Osteocyte (in vitro differentiated cells): ENCODE results near the gene WDR88. TPM values are rescaled to one million over a fixed set of nuclear protein-coding genes. Genes with fewer than 3 reads are reported as not detected.

Source experiments
- DNase-seq: peaks from one replicate; pipeline ENCODE4 v3.0.0; 2021; ENCODE audit warnings: mixed read lengths; ENCODE audit not compliant: unreplicated experiment; ENCODE audit errors: extremely low spot score
- H3K27ac Mint-ChIP-seq: one replicate; pipeline ENCODE4 v1.8.0; 2021; ENCODE audit warnings: mild to moderate bottlenecking, mixed read lengths; ENCODE audit not compliant: unreplicated experiment
- H3K27me3 Mint-ChIP-seq: one replicate; pipeline ENCODE4 v1.8.0; 2021; ENCODE audit warnings: mixed read lengths; ENCODE audit not compliant: unreplicated experiment
- H3K36me3 Mint-ChIP-seq: one replicate; pipeline ENCODE4 v1.8.0; 2021; ENCODE audit warnings: mixed read lengths; ENCODE audit not compliant: unreplicated experiment
- H3K4me1 Mint-ChIP-seq: one replicate; pipeline ENCODE4 v1.8.0; 2021; ENCODE audit warnings: mixed read lengths; ENCODE audit not compliant: unreplicated experiment
- H3K4me3 Mint-ChIP-seq: one replicate; pipeline ENCODE4 v1.8.0; 2021; ENCODE audit warnings: mild to moderate bottlenecking, moderate library complexity, mixed read lengths; ENCODE audit not compliant: unreplicated experiment
- H3K9me3 Mint-ChIP-seq: one replicate; pipeline ENCODE4 v1.8.0; 2021; ENCODE audit warnings: mixed read lengths; ENCODE audit not compliant: unreplicated experiment
- CTCF ChIP-seq: fragments of 200-600 bp; sonication (generic); IDR thresholded peaks from 2 replicates; pipeline ENCODE4 v1.5.0; 2021; ENCODE audit warnings: antibody characterized with exemption, mild to moderate bottlenecking, moderate library complexity
- total RNA-seq: library from RNA; stranded (reverse); gene quantifications from 2 replicates; pipeline ENCODE4 v1.2.1, GENCODE V29; 2021

WDR88 gene
- total RNA-seq, 1 donor from 2014 or later = not detected

- TF ChIP-seq CTCF = no peak
- Mint-ChIP-seq H3K4me3 (no peak overlapping the region), H3K27ac (no peak overlapping the region), H3K9me3 (no peaks in the 10 kb centered on the region), H3K4me1 (no peaks in the 10 kb centered on the region), H3K27me3 (no peaks in the 10 kb centered on the region), H3K36me3 (peaks cover 4% of the 10 kb centered on the region)
- no peak for DNase-seq
These were observed 69.6 kb downstream of the WDR88 start for GRCh38 chr19:33201473-33201872.

GRCh38 chr19:33201886-33202545 lies 70.1 kb downstream of the WDR88 start:
- Mint-ChIP-seq H3K4me3 (no peak overlapping the region), H3K9me3 (no peaks in the 10 kb centered on the region), H3K4me1 (no peaks in the 10 kb centered on the region), H3K27ac (no peak overlapping the region), H3K36me3 (peaks cover 4% of the 10 kb centered on the region), H3K27me3 (no peaks in the 10 kb centered on the region)
- no peak for DNase-seq
- TF ChIP-seq CTCF = no peak

- Mint-ChIP-seq H3K9me3 (no peaks in the 10 kb centered on the region), H3K36me3 (peaks cover 4% of the 10 kb centered on the region), H3K4me1 (no peaks in the 10 kb centered on the region), H3K27me3 (no peaks in the 10 kb centered on the region), H3K27ac (no peak overlapping the region), H3K4me3 (no peak overlapping the region)
- TF ChIP-seq CTCF = no peak
- no peak for DNase-seq
These were observed 70.9 kb downstream of the WDR88 start for GRCh38 chr19:33202546-33203507.

GRCh38 chr19:33203529-33203928 lies 71.6 kb downstream of the WDR88 start:
- no peak for TF ChIP-seq CTCF
- H3K4me3 Mint-ChIP-seq = no peak overlapping the region
- no peaks in the 10 kb centered on the region for H3K4me1 Mint-ChIP-seq
- H3K27me3 Mint-ChIP-seq = no peaks in the 10 kb centered on the region
- H3K27ac Mint-ChIP-seq = no peak overlapping the region
- no peaks in the 10 kb centered on the region for H3K9me3 Mint-ChIP-seq
- DNase-seq = no peak
- peaks cover 4% of the 10 kb centered on the region for H3K36me3 Mint-ChIP-seq
